Body of pancreas (tissue), 4 donors: ENCODE results near the gene ASB8.

ENCODE experiments used
- POLR2A ChIP-seq, 3 donors: fragments of 450-650 bp; IDR thresholded peaks; one replicate each; pipeline ENCODE4 v1.6.1; 2016; ENCODE audit warnings: antibody characterized with exemption in 3 of 3, mild to moderate bottlenecking in 2 of 3
- TF ChIP-seq, protein P1 (sequence below), 7 experiments: fragments of 450-650 bp in 4 of 7; fragments of 200-600 bp in 3 of 7; sonication (generic) in 3 of 7; IDR thresholded peaks; one replicate each; pipeline ENCODE4 v1.5.1; 2016 to 2019; ENCODE audit warnings: antibody characterized with exemption in 7 of 7

DNA sequence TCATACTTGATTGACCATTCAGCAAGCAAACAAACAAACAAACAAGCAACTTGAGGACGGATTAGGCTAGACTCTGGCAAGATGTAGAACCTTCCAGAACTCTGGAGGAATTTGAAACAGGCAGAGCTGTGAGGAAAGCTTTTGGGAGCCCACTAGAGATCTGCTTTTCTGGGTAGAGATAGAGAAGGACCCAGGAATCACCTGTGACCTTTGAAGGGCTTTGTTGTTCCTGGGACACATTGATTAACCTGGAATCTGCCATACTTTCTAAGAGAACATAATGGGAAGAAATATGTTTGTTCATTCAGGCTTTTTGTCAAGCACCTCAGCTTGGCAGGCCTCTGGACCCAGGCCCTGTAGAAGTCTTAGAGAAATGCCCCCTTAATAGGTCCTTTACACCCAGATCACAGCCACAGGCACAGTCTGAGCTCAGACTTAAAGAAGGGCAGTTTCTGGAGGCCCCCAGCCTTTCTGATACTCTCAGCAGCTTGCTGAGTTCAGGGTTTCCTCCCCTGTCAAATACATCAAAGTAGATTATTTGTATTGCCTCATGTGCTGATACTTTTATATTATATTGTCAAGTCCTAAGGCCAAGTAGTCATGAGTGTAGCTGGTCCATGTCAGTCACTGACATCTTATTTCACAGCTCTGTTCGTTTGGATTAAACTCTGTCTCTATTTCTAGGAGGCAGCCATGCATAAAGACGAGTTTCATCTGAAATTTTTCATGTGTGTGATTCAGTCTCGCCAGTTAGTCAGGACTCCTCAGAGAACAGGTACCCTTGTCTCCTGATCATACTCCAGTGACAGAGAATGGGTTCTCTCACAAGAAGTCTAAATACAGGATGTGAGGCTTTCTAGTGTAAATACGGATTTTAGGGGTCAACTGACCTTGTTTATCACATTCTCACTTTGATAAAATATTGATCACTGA, 50.4 kb downstream of the ASB8 start:
- TF ChIP-seq POLR2A (IDR thresholded peaks at IDR 0.05): no peak
- TF ChIP-seq, protein P1, sequence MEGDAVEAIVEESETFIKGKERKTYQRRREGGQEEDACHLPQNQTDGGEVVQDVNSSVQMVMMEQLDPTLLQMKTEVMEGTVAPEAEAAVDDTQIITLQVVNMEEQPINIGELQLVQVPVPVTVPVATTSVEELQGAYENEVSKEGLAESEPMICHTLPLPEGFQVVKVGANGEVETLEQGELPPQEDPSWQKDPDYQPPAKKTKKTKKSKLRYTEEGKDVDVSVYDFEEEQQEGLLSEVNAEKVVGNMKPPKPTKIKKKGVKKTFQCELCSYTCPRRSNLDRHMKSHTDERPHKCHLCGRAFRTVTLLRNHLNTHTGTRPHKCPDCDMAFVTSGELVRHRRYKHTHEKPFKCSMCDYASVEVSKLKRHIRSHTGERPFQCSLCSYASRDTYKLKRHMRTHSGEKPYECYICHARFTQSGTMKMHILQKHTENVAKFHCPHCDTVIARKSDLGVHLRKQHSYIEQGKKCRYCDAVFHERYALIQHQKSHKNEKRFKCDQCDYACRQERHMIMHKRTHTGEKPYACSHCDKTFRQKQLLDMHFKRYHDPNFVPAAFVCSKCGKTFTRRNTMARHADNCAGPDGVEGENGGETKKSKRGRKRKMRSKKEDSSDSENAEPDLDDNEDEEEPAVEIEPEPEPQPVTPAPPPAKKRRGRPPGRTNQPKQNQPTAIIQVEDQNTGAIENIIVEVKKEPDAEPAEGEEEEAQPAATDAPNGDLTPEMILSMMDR (IDR thresholded peaks at IDR 0.05): no peak
